K562 (cell line): ENCODE data around the gene ATP6V0A1. TPM values are rescaled to one million over a fixed set of nuclear protein-coding genes. Genes with fewer than 3 reads are reported as not detected.
A peak's percentile ranks its signal among the peaks of the same experiment; 100 is the strongest.

Source experiments
- AFF1 ChIP-seq, 2 experiments: fragments of 450-650 bp; IDR thresholded peaks; 2 replicates each; pipeline ENCODE4 v1.6.1; 2018; ENCODE audit warnings: mild to moderate bottlenecking in 2 of 2, low read depth in 1 of 2; ENCODE audit not compliant: partially characterized antibody in 2 of 2
- ASH1L ChIP-seq: fragments of 450-650 bp; IDR thresholded peaks from 2 replicates; pipeline ENCODE4 v1.6.1; 2018; ENCODE audit warnings: borderline replicate concordance, mild to moderate bottlenecking, low read depth; ENCODE audit not compliant: partially characterized antibody
- CEBPG ChIP-seq, 3 experiments: fragments of 200-800 bp in 1 of 3; sonication (Bioruptor generic) in 1 of 3; sonication (generic) in 1 of 3; formaldehyde crosslinking in 1 of 3; IDR thresholded peaks in 2 of 3; conservative IDR thresholded peaks in 1 of 3; 2 replicates each; pipeline versions ENCODE4 v1.6.1 to v1.8.0; 2016 to 2022; ENCODE audit warnings: missing compliant biosample characterization in 2 of 3, missing genetic modification characterization in 2 of 3, mild to moderate bottlenecking in 1 of 3, missing genetic modification reagents in 1 of 3
- CTBP1 ChIP-seq: fragments of 450-650 bp; IDR thresholded peaks from 2 replicates; pipeline ENCODE4 v1.6.1; 2016; ENCODE audit warnings: borderline replicate concordance
- ESRRA ChIP-seq: fragments of 450-650 bp; IDR thresholded peaks from 2 replicates; pipeline ENCODE4 v1.6.1; 2014; ENCODE audit warnings: low read depth, mild to moderate bottlenecking, moderate library complexity, borderline replicate concordance
- GABPA ChIP-seq: fragments of 200-800 bp; sonication (Bioruptor generic); conservative IDR thresholded peaks from 2 replicates; pipeline ENCODE4 v1.6.1; 2016; ENCODE audit warnings: low read depth, missing genetic modification characterization, missing compliant biosample characterization
- NR3C1 ChIP-seq: sonication (generic); formaldehyde crosslinking; IDR thresholded peaks from 2 replicates; pipeline ENCODE4 v1.8.1; 2022; ENCODE audit warnings: missing genetic modification reagents
- POLR2A ChIP-seq: fragments of 450-650 bp; conservative IDR thresholded peaks from 2 replicates; pipeline ENCODE4 v1.6.1; 2016
- PRDM10 ChIP-seq: fragments of 450-650 bp; IDR thresholded peaks from 2 replicates; pipeline ENCODE4 v1.6.1; 2018; ENCODE audit not compliant: partially characterized antibody
- SP2 ChIP-seq: IDR thresholded peaks from 2 replicates; pipeline ENCODE4 v1.6.1; 2011; ENCODE audit warnings: mild to moderate bottlenecking, low read depth, low read length, moderate library complexity; ENCODE audit not compliant: poor library complexity, severe bottlenecking; ENCODE audit errors: extremely low read depth
- STAT5A ChIP-seq: IDR thresholded peaks from 2 replicates; pipeline ENCODE4 v1.6.1; 2012; ENCODE audit warnings: low read length, inconsistent platforms, borderline replicate concordance
- TAF1 ChIP-seq: IDR thresholded peaks from 2 replicates; pipeline ENCODE4 v1.6.1; 2011; ENCODE audit warnings: mild to moderate bottlenecking, low read length, moderate library complexity; ENCODE audit not compliant: insufficient read depth, control insufficient read depth, severe bottlenecking; ENCODE audit errors: extremely low read depth
- TEAD1 ChIP-seq, 2 experiments: fragments of 450-650 bp in 1 of 2; sonication (generic) in 1 of 2; formaldehyde crosslinking; IDR thresholded peaks; 2 replicates each; pipeline versions ENCODE4 v1.4.0 to v1.8.0; 2020 to 2022; ENCODE audit warnings: mild to moderate bottlenecking in 2 of 2, missing genetic modification reagents in 1 of 2
- TGIF2 ChIP-seq: sonication (generic); formaldehyde crosslinking; IDR thresholded peaks from 2 replicates; pipeline ENCODE4 v1.8.1; 2022; ENCODE audit warnings: mild to moderate bottlenecking, missing genetic modification reagents, moderate library complexity
- ZBTB43 ChIP-seq: sonication (generic); formaldehyde crosslinking; IDR thresholded peaks from 2 replicates; pipeline ENCODE4 v1.8.0; 2023; ENCODE audit warnings: mild to moderate bottlenecking, missing genetic modification reagents
- ZFPM2 ChIP-seq: fragments of 250-450 bp; sonication (Bioruptor Pico); IDR thresholded peaks from 2 replicates; pipeline ENCODE4 v1.5.1; 2022; ENCODE audit warnings: mild to moderate bottlenecking
- ZNF12 ChIP-seq: sonication (generic); formaldehyde crosslinking; IDR thresholded peaks from 2 replicates; pipeline ENCODE4 v1.4.0; 2020; ENCODE audit warnings: mild to moderate bottlenecking, missing genetic modification reagents
- ZNF589 ChIP-seq: fragments of 200-800 bp; sonication (Bioruptor generic); IDR thresholded peaks from 2 replicates; pipeline ENCODE4 v1.6.1; 2016; ENCODE audit warnings: low read depth, missing genetic modification characterization, missing compliant biosample characterization
- polyA plus RNA-seq, 8 experiments: library from polyadenylated mRNA; depleted of rRNA in 4 of 8; stranded (reverse) in 5 of 8; unstranded in 3 of 8; fragments of >200 nt; fragmentation: Nextera tagmentation in 2 of 8; fragmentation: Illumina TruSeq in 1 of 8; extraction: Ambion mirVana in 2 of 8; extraction: Trizol in 1 of 8; gene quantifications; 2 replicates each; pipeline versions ENCODE4 v1.2.1 to v1.2.3, GENCODE V29; 2011 to 2014; ENCODE audit warnings: inconsistent platforms in 1 of 8, missing spikeins in 1 of 8
- total RNA-seq, 7 experiments: library from RNA; depleted of rRNA in 6 of 7; stranded (reverse); fragments of >200 nt in 6 of 7; fragmentation: Illumina TruSeq in 2 of 7; extraction: Trizol in 2 of 7; gene quantifications; 2 replicates each; pipeline versions ENCODE4 v1.2.1 to v1.2.3, GENCODE V29; 2011 to 2021; ENCODE audit warnings: low replicate concordance in 1 of 7

ATP6V0A1 gene
- total and polyA plus RNA-seq, 9 of the 15 experiments (the other 6 are each of a cell fraction or from before 2014, with no cell fraction given) = 11.8 to 158 (median 75.5) TPM

GRCh38 chr17:42553161-42553818, 94.6 kb downstream of the ATP6V0A1 start (continued):
- TF ChIP-seq CEBPG (CRISPR knock-in tag; IDR thresholded peaks at IDR 0.05) (no peak), CEBPG (tag; conservative IDR thresholded peaks at IDR 0.05 in 1 of 2, IDR thresholded peaks at IDR 0.05 in 1 of 2) (no peak), POLR2A (peak; percentile 46; the same call in 1 of the 2 replicates), TGIF2 (CRISPR knock-in tag) (no peak), ZNF12 (CRISPR knock-in tag) (no peak), ZFPM2 (CRISPR knock-in tag) (no peak), ZNF589 (CRISPR knock-in tag) (0 out of 2 replicates have a peak, but pooled peaks have one; percentile 25), CTBP1 (peak; percentile 83), AFF1 (IDR thresholded peaks at IDR 0.05; ENCODE audit: low read depth in 1 of 2, partially characterized antibody in 2 of 2) (no peak), STAT5A (no peak), TEAD1 (CRISPR knock-in tag; IDR thresholded peaks at IDR 0.05) (0 out of 4 replicates have a peak, but pooled peaks of 1 of the 2 experiments have one; percentile 65), TAF1 (peak; percentile 23), NR3C1 (no peak), SP2 (no peak), ASH1L (no peak), GABPA (peak; percentile 48), ESRRA (0 out of 2 replicates have a peak, but pooled peaks have one; percentile 33), ZBTB43 (CRISPR knock-in tag) (no peak), PRDM10 (no peak)
